NCI-H69 (cell line): ENCODE results near the gene PSMG3.
"Not testable (repeated sequence)": the region's sequence is repeated elsewhere in the genome, so short reads cannot be mapped to it uniquely, and the experiment has no call there.

ENCODE experiments used
- DNase-seq: peaks from one replicate; lab custom pipeline; 2025; lab: John Stamatoyannopoulos, UW

Gene PSMG3

DNA sequence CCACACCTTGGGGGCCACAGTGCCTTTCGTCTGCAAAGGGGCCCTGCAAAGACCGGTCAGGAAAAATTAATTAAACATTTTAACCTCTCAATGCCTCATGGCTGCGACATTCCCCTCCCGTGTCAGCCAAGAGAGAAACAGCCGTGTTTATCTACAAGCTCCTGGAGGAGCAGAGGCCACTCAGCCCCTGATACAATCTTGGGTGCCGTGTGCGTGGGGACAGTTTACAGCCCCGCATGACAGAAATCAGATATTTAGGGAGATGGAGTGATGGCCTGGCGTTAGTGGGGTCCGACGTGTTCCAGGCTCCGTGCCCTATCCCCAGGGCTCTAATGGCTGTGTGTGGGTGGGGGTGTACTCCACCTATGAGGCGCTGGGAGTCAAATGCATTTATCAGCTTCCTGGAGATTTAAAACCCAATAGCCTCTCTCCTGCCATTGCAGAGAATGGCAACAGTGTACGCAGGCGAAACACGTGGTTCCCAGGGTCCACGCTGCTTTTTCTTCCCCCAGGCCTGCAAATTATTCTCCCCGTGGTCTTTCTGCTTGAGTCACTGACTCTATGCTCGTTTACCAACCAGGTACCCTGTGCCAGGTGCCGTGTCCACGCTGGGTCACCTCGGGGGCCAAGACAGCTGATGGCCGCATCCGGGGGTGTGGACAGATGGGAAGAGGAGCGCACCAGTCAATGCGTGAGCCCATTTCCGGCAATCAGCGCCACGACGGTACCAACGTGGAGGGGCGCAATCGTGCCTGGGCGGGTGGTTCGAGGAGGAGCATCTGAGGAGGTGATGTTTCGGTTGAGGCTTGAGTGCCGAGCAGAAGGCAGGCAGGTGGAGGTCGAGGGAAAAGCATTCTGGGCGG is 26.6 kb upstream of the PSMG3 start:
- no peak for DNase-seq

GRCh38 chr7:1595636-1596035 is 25.8 kb upstream of the PSMG3 start:
- DNase-seq: no peak

GRCh38 chr7:1595027-1595426 is 25.2 kb upstream of the PSMG3 start:
- no peak for DNase-seq

- no peak for DNase-seq
Observed at GRCh38 chr7:1593904-1594421, 24.1 kb upstream of the PSMG3 start.

GRCh38 chr7:1593091-1593866 is 23.4 kb upstream of the PSMG3 start:
- no peak for DNase-seq

DNA sequence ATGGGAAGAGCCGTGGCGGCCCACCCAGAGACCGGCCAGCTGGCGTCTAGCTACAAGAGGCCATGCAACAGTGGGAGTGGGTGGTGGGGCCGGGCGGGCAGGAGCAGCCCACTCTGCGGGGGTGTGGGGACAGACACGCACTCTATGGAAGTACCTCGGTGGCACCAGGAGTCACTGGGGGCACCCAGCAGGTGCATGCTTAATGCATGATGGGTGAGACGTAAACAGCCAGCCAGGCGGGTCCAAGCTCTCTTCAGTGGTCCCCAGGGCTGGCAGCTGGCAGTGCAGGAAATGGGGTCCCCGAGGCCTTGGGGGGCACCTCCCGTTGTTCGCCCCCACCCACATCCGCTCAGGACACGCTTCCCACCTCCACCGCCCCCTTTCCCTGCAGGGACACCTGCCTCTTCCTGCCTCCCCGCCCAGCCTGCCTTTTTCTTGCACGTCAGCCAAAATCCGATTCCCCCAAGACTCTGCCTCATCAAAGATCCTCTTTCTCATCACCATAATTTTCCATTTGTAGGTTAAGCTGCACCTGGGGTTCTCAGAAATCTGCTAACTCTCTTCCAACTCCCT is 22.6 kb upstream of the PSMG3 start:
- DNase-seq: peak; percentile 55

DNA sequence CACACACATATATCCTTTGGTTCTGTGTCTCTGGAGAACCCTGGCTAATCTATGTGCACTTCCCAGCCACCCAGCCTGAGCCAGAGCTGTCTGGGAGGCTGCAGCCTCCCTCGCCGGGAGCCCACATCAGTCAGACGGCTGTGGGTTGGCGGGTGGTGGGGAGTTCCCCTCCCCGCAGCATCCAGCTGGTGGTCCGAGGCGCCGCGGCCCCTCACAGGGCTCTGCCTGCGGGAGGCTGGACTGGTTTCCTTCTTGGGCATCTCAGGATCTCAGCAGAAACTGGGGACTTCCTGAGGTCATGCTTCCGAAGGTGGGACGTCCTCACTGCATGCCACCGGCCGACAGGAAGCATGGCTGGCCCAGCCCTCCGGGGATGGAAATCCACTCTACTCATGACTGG is 22.0 kb upstream of the PSMG3 start:
- DNase-seq: no peak

GRCh38 chr7:1591396-1591795 is 21.6 kb upstream of the PSMG3 start:
- no peak for DNase-seq

- no peak for DNase-seq
Observed at GRCh38 chr7:1590887-1591286, 21.1 kb upstream of the PSMG3 start.

GRCh38 chr7:1590476-1590875 is 20.6 kb upstream of the PSMG3 start:
- DNase-seq: no peak

- no peak for DNase-seq
Observed at GRCh38 chr7:1588978-1589377, 19.1 kb upstream of the PSMG3 start.

DNA sequence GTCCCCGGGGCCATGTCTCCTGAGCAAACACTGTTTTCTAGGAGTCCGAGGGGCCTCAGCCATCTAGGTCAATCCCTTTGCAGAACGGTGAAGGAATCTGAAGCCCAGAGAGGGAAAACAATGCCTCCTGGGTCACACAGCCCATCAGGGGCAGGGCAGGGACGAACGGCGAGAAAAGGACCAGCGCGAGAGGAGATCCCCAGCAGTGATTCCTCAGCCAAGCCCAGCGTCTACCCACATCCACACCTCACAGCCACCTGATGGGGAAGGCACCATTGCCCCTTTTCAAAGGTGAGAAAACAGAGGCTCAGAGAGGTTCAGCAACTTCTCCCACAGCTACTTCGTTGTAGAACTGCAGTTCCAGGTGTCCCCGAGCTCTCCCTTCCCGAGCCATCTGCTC is 17.9 kb upstream of the PSMG3 start:
- DNase-seq: no peak

GRCh38 chr7:1586827-1587705 is 17.2 kb upstream of the PSMG3 start:
- DNase-seq: peak; percentile 65

DNA sequence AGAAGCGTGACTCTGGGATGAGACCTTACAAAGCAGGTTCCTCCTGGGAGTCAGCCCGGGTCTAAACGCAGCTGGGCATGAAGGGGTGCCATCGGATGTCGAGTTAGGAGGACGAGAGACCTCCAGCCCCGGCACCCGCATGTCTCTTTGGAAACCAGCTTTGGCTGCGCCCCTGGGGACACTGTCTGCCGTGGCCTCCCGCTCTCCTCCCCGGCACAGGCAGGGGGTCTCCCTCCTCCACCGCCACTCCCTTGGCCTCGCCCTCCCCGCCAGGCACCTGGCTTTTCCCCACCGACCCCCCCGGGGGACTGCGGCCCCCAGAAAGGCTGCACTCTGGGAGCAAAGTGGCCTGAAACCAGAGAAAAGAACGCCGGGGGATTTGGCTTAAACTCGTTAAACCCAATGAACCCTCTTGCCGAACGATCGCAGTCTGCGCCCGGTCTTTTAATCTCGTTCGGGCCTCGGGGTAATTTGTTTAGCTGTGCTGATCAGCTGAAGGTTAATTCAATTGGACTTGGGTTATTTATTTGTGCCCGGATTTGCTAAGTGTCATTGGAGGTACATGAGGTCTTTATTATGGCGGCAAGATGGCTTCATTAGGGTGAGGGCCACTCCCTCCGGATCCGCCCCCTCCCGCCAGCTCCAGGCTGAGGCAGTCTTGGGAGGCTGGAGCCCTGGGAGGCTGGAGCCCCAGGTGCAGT is 16.4 kb upstream of the PSMG3 start:
- DNase-seq: peak; percentile 68

DNA sequence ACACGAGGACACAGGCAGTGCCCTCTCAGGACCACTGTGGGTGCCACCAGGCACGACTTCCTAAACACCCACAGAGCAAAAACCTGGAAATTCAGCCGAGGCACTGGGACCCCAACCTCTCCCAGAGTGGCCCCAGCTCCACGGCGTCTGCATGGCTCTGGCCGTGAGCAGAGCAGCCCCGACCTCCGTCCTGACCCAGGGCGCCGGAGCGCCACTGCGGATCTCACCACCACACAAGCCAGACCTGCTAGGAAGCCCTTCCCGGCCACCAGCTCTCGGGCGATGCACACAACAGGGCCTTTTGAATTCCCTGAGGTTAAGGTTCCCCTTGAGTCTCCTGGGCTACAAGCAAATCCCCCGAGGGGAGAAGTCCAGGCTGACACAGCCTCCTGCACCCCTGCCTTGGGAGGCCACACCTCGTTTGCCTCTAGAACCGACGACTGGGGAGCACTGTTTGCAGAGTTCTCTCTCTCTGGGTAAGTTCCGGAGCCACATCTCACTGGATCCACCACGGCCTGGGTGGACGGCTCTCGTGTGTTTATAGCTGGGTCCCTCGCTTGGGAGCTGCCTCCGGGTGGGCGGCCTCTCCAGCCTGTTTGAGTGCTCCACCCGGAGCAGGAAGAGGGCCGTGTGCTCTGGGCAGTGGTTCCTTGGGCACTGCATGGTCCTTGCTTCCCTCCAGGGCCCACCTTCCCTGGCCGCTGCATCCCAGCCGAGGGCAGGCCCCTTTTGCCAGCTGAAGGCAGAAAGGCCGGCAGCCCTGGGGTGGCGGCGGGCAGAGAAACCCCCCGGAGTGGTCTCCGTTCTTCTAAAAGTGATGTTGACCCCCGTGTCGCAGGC is 15.5 kb upstream of the PSMG3 start:
- no peak for DNase-seq

GRCh38 chr7:1584700-1585099 is 14.9 kb upstream of the PSMG3 start:
- DNase-seq: no peak

DNA sequence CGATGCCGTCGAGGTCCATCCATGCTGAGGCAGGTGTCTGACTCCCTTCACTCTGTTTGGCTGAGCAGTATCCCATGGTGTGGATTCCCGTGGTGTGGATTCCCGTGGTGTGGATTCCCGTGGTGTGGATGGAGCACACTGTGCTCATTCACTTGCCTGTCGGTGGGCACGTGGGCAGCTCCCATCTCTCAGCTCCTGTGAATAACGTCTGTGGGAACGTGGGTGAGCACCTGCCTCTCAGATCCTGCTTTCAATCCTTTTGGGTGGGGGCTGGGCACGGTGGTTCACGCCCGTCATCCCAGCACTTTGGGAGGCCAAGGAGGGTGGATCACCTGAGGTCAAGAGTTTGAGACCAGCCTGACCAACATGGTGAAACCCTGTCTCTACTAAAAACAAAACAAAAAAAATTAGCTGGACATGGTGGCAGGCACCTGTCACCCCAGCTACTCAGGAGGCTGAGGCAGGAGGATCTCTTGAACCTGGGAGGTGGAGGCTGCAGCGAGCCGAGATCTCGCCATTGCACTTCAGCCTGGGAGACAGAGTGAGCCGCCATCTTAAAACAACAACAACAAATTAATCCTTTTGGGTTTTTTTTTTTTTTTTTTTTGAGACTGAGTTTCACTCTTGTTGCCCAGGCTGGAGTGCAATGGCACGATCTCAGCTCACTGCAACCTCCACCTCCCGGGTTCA is 13.6 kb upstream of the PSMG3 start:
- not testable (repeated sequence) for DNase-seq

- DNase-seq: no peak
Observed at GRCh38 chr7:1580422-1581030, 10.7 kb upstream of the PSMG3 start.
